ENCODE measurements around the gene WDR81.

The WDR81 gene

DNA sequence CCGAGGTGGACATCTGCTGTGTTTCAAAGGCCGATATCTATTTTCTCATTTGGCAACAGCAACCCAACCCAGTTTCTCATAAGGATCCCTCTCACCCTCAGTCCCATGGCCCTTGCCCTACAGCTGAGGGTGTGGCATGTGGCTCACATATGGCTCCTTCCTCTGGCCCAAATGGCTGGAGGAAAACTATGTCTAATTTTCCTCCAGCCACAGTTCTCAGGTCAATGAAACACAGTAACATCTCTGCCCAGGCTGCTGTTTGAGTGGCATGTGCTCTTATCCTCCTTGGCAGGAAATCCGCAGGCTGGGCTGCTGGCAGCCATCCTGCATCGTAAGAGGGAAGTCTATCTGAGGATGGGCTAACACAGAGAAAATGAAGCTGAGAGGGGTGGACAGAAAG lies 61.4 kb downstream of the WDR81 start:
- DNase-seq = no peak

DNA sequence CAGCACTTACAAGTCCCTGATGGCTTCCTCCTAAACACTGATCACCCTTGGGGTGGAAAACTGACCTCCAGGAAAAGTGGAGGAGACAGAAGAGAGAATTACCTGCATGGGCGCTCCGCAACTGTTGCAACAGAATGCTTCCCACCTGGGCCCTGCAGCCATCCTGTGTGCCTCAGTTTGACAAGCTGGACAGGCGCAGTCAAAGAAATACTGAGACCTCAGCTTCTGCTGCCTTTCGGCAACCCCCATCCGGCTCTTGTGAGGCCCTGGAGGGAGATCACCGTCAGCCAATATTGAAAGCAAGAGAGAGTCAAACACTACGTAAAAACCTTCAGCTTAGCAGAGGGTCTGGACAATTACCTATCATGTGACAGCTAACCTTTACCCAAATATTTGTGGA lies 62.2 kb downstream of the WDR81 start:
- DNase-seq = no peak

DNA sequence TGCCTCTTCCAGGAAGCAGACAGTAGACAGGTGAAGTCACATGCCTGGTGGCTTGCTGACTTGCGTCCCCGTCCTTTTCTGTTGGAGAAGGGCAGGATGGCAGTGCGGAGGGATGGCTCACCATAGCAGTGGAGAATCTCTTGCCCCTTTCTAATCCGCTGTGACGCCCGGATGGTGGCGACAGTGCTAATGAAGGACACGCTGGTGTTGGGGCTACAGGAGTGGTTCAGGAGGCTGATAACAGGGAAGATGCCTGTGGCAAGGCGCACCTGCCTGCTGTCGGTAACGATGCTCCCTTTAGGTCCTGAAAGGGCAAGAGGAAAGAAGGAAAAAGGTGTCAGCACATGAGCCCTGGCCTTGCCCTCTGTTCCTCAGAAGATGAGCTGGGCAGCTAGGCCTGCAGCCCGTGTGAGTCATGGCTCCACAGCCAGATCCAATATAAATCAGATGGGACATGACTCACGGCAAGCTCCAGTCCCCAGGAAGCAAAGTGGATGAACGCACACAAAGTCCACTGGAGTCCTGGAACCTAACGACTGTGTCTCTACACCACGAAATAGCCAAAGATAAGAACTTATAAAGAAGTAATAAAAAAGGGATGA lies 62.9 kb downstream of the WDR81 start:
- no peak for DNase-seq
